Activated CD4-positive, alpha-beta T cell treated with anti-CD3 and anti-CD28 coated beads, Interleukin-2, amount 50 U/mL, for 16 hours (primary cell): ENCODE results near the gene ARHGEF33.
"Not testable (repeated sequence)": the region's sequence is repeated elsewhere in the genome, so short reads cannot be mapped to it uniquely, and the experiment has no call there.

Experiments
- DNase-seq: peaks from one replicate; pipeline ENCODE4 v3.0.0-alpha.2; 2020

Gene ARHGEF33

DNA sequence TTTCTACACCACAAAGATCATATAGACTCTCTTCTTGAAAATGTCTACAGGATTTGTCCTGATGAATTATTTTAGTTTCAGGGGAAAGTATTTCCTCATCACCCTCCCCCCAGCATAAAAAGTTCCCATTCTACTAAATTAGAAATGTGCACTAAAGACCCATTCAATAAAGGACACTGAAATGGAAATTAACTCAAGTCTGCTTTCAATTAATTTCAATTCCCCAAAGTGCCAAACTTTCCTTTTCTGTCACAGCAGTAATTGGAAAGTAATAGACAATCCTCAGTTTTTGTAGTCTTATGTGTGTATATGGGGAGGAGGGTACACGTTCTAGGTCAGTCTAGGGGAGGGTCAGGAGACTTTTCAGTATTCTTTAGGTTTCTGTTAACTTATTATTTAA lies 21.5 kb downstream of the ARHGEF33 start:
- DNase-seq: no peak

DNA sequence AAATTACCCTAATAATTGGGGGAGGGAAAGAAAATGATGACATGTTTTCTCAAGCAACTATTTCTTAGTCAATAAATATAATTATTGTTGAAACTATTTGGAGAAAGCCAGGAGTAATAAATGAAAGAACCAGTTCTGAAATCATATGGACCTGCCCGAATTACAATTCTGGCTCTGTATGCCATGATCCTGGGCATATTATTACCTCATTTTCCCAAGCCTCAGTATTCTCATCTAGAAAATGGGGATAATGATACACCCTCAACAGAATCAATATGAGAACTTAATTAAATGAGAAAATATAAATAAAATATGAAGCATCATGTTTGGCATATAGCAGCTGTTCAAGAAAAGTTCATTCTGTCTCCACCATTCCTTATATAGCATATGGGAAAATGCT lies 22.9 kb downstream of the ARHGEF33 start:
- DNase-seq: no peak

DNA sequence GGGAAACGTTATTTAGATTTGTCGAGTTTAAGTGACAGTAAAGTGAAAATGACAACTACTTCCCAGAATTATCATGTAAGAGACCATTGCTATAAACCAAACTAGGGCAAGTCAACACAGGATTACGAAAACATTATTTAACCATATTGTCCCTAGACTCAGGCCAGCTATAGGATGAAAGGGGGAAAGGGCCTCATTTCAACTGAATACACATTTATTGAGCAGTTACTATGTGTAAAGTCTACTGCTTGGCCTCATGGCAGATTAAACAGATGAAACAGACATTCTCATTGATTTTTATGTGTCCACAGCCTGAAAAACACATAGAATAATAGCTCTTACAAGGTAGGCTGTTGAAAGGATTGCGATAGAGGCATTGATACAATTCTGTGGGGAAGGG lies 32.7 kb downstream of the ARHGEF33 start:
- no peak for DNase-seq

GRCh38 chr2:38922902-38923301 lies 33.2 kb downstream of the ARHGEF33 start:
- no peak for DNase-seq

- DNase-seq: no peak
Observed at GRCh38 chr2:38925982-38926381, 36.3 kb downstream of the ARHGEF33 start.

DNA sequence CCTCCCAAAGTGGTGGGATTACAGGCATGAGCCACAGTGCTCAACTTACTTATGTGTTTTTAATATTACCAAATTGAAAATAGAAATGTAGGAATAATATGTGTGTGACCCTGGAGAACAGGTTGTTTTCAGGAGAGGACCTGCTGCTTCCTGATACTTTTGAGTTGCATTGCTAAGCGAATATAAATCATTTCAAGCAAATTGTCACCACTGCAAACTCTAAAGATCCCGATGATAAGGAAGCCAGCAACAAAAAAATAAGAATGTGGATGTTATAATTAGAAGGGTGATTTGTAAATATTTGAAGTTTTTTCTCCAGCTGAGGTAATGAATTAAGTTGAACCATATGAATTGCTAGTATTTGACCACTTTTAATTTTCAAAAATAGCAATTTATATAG lies 40.9 kb downstream of the ARHGEF33 start:
- DNase-seq: no peak

GRCh38 chr2:38932586-38932985 lies 42.9 kb downstream of the ARHGEF33 start:
- no peak for DNase-seq

DNA sequence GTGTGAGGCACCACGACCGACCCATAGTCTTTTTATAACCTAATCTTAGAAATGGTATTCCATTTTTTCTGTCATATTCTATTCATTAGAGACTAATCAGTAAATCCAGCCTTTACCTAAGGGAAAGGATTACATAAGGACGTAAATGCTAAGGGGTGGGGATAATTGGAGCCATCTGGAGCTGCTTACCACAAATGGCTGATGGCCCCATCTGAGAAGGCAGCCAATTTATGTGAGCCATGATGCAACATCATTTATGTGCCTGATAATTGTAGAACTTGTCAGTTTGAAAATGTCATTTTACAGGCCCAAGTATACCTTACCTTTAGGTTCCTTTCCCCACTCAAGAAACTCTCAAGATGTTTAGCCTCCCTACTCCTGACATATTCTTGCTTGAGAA lies 44.0 kb downstream of the ARHGEF33 start:
- no peak for DNase-seq

- DNase-seq: no peak
Observed at GRCh38 chr2:38934742-38935141, 45.1 kb downstream of the ARHGEF33 start.

- no peak for DNase-seq
Observed at GRCh38 chr2:38935568-38936172, 46.0 kb downstream of the ARHGEF33 start.

- not testable (repeated sequence) for DNase-seq
Observed at GRCh38 chr2:38936516-38936915, 46.8 kb downstream of the ARHGEF33 start.

- DNase-seq: no peak
Observed at GRCh38 chr2:38937548-38937947, 47.9 kb downstream of the ARHGEF33 start.

DNA sequence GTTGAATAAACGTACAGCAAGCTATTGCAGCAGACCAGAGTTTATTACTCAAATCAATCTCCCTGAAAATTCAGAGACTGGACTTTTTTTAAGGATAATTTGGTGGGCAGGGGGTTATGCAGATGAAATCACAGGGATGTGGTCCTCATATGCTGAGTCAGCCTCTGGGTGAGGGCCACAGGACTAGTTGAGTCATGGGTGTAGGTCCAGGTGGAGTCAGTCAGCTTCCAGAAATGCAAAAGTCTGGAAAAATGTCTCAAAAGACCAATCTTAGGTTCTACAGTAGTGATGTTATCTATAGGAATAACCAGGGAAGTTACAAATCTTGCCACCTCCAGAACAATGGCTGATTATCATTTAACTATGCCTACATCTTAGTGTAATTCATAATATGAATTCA lies 51.1 kb downstream of the ARHGEF33 start:
- no peak for DNase-seq

GRCh38 chr2:38943784-38944183 lies 54.1 kb downstream of the ARHGEF33 start:
- no peak for DNase-seq

- no peak for DNase-seq
Observed at GRCh38 chr2:38945372-38945771, 55.7 kb downstream of the ARHGEF33 start.

DNA sequence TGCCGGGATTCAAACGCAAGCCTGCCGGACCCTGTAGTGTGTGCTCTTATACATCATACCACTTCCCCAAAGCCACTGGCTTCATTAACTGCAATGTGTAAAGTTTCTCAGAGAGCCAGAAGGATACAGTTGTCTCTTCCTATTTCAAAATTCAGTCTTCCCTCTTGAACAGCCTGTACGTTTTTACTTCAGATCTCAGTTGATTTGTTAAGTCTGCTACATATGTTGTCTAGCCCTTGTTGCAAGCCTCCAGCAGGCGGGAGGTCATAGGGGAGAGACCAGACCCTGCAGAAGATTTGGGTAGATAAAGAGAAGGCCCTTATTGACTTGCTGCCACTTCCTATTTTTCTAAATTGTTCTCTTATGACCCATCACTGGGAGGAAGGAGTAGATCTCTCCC lies 56.2 kb downstream of the ARHGEF33 start:
- no peak for DNase-seq

GRCh38 chr2:38947241-38948239 lies 57.9 kb downstream of the ARHGEF33 start:
- DNase-seq: peak; percentile 79

- no peak for DNase-seq
Observed at GRCh38 chr2:38948387-38948882, 58.8 kb downstream of the ARHGEF33 start.

- DNase-seq: no peak
Observed at GRCh38 chr2:38948995-38949394, 59.3 kb downstream of the ARHGEF33 start.

DNA sequence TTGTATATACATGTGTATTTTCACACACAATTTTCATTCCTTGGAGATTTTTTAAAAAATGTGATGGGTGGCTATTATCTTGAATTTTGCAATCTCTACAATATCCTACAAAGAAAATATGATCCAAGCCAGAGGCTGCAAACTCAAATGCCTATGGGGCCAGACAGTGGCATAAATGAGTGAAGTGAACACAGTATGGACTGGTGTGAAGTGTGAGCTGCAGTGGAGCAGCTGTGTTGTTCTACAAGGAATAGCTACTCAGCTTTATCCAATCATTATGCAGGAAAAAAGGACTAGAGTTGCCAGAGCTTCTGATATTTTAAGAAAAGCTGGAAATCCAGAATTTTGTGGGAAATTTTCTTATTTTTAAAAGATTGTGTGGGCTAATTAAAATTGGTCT lies 62.1 kb downstream of the ARHGEF33 start:
- DNase-seq: no peak

- DNase-seq: no peak
Observed at GRCh38 chr2:38957972-38958371, 68.3 kb downstream of the ARHGEF33 start.

DNA sequence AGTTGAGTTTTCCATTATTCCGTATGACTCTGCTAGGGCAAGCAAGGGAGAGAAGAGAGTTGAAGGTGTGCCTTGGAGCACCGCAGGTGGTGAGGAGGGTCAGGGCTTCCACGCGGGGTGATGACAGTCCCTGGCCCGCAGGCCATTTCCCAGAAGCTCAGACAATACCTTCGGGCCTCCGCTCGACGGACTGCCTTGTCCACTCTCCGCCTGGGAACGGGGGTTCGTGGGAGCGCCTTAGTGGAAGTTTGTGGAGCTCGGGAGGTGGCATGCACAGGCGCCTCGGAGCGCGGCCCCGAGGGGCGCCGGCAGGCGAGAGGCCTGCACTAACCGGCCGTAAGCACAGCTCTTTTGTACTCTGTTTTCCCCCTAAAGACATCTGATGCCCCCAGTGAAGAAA lies 69.8 kb downstream of the ARHGEF33 start:
- no peak for DNase-seq

GRCh38 chr2:38959938-38960608 lies 70.4 kb downstream of the ARHGEF33 start:
- DNase-seq: peak; percentile 77
